K562 (cell line): ENCODE results near the gene ARMC2. TPM values are rescaled to one million over a fixed set of nuclear protein-coding genes. Genes with fewer than 3 reads are reported as not detected.

Source experiments
- ATAC-seq: fragments of 200-7000 bp; cut with Tn5 transposase; 3 replicates; pipeline ENCODE4 v1.9.1; 2020; ENCODE audit warnings: moderate library complexity
- BruUV-seq: library from RNA; stranded (reverse); fragments of 400-500 nt; replicated peaks from 2 replicates; lab custom pipeline; 2021; lab: Mats Ljungman, UMichigan
- CTCF ChIA-PET: fragments of 300-600 bp; formaldehyde crosslinking; extraction: SDS; loops from one replicate; lab custom pipeline; 2021; ENCODE audit warnings: low intra/inter-chr PET ratio; lab: Yijun Ruan, JAX
- POLR2A ChIA-PET: fragments of 300-600, 350-650 bp; sonication (Branson Sonifier 250); formaldehyde crosslinking; extraction: SDS; loops from one replicate; lab custom pipeline; 2021; ENCODE audit warnings: antibody characterized with exemption, inconsistent platforms; lab: Yijun Ruan, JAX
- DNase-seq, 4 experiments: peaks; one replicate each; pipeline versions ENCODE4 v3.0.0 to v3.0.0-alpha.2; 2011 to 2018; ENCODE audit warnings: low spot score in 3 of 4, mixed read lengths in 3 of 4; ENCODE audit errors: extremely low read depth in 1 of 4
- FAIRE-seq: peaks from 2 replicates; lab custom pipeline; 2011; peaks lifted over from hg19 to GRCh38; lab: Jason Lieb, UNC
- H2AFZ ChIP-seq: 2 replicates; pipeline ENCODE4 v1.6.0; 2011; ENCODE audit warnings: low read depth, low read length, control low read depth, inconsistent platforms
- H3K27ac ChIP-seq: fragments of 200-600 bp; 3 replicates; pipeline ENCODE4 v1.8.0; 2011; ENCODE audit warnings: low read depth, mild to moderate bottlenecking, control low read depth, inconsistent platforms, low read length, moderate library complexity, mixed read lengths; ENCODE audit errors: extremely low read depth
- H3K27me3 ChIP-seq, 2 experiments: fragments of 300-600 bp in 1 of 2; 2 replicates in 1 of 2; 3 replicates in 1 of 2; pipeline versions ENCODE4 v1.6.0 to v1.8.0; 2011; ENCODE audit warnings: inconsistent platforms in 2 of 2, low read length in 2 of 2, mild to moderate bottlenecking in 1 of 2, mixed read lengths in 1 of 2, moderate library complexity in 1 of 2; ENCODE audit not compliant: control insufficient read depth in 2 of 2, insufficient read depth in 2 of 2
- H3K36me3 ChIP-seq: fragments of 300-600 bp; 3 replicates; pipeline ENCODE4 v1.8.0; 2011; ENCODE audit warnings: mild to moderate bottlenecking, low read length, inconsistent platforms; ENCODE audit not compliant: control insufficient read depth, insufficient read depth
- H3K4me1 ChIP-seq, 2 experiments: fragments of 200-600 bp in 1 of 2; replicated peaks in 1 of 2; 2 replicates in 1 of 2; 3 replicates in 1 of 2; pipeline versions ENCODE4 v1.5.1 to v1.8.0; 2011; ENCODE audit warnings: inconsistent platforms in 2 of 2, low read length in 2 of 2, mild to moderate bottlenecking in 1 of 2, mixed read lengths in 1 of 2, moderate library complexity in 1 of 2; ENCODE audit not compliant: control insufficient read depth in 2 of 2, insufficient read depth in 2 of 2
- H3K4me2 ChIP-seq: 2 replicates; pipeline ENCODE4 v1.6.1; 2011; ENCODE audit warnings: low read length, control low read depth, inconsistent platforms, mixed read lengths; ENCODE audit not compliant: insufficient read depth
- H3K4me3 ChIP-seq: fragments of 200-600 bp; sonication (generic), shearing (Covaris generic); 2 replicates; pipeline ENCODE4 v1.5.1; 2016; ENCODE audit warnings: control low read depth, inconsistent platforms
- H3K79me2 ChIP-seq: fragments of 200-600 bp; 3 replicates; pipeline ENCODE4 v1.8.0; 2011; ENCODE audit warnings: low read length, inconsistent platforms; ENCODE audit not compliant: control insufficient read depth, insufficient read depth
- H3K9ac ChIP-seq, 2 experiments: 2 replicates each; pipeline versions ENCODE4 v1.6.0 to v1.6.1; 2011; ENCODE audit warnings: low read depth in 2 of 2, low read length in 2 of 2, control low read depth in 1 of 2, inconsistent platforms in 1 of 2, mild to moderate bottlenecking in 1 of 2, mixed read lengths in 1 of 2; ENCODE audit not compliant: insufficient read depth in 1 of 2
- H3K9me1 ChIP-seq: one replicate; pipeline ENCODE4 v1.6.0; 2011; ENCODE audit warnings: inconsistent platforms, mild to moderate bottlenecking, low read length, moderate library complexity; ENCODE audit not compliant: control insufficient read depth, insufficient read depth
- H3K9me3 ChIP-seq: replicated peaks from 2 replicates; pipeline ENCODE4 v1.5.1; 2011; ENCODE audit warnings: low read depth, low read length, inconsistent platforms; ENCODE audit not compliant: control insufficient read depth, insufficient read depth
- H4K20me1 ChIP-seq: replicated peaks from 2 replicates; pipeline ENCODE4 v1.6.1; 2011; ENCODE audit warnings: low read length, inconsistent platforms, mixed read lengths; ENCODE audit not compliant: control insufficient read depth, insufficient read depth
- ATF4 ChIP-seq: fragments of 450-650 bp; formaldehyde crosslinking; IDR thresholded peaks from 2 replicates; pipeline ENCODE4 v1.4.0; 2022; ENCODE audit warnings: mild to moderate bottlenecking, moderate library complexity
- CGGBP1 ChIP-seq: fragments of 250-450 bp; sonication (Bioruptor Pico); IDR thresholded peaks from 2 replicates; pipeline ENCODE4 v1.9.0; 2021; ENCODE audit warnings: mild to moderate bottlenecking
- ELK3 ChIP-seq: fragments of 450-650 bp; formaldehyde crosslinking; IDR thresholded peaks from 2 replicates; pipeline ENCODE4 v1.4.0; 2020; ENCODE audit warnings: mild to moderate bottlenecking
- KDM5B ChIP-seq: fragments of 200-600 bp; sonication (generic); IDR thresholded peaks from 2 replicates; pipeline ENCODE4 v1.6.1; 2012; ENCODE audit warnings: low read depth, mild to moderate bottlenecking, moderate library complexity, low read length, control low read depth, inconsistent platforms; ENCODE audit not compliant: insufficient replicate concordance
- RBM34 ChIP-seq: fragments of 200-400 bp; formaldehyde crosslinking; IDR thresholded peaks from 2 replicates; pipeline ENCODE4 v1.6.1; 2018; ENCODE audit warnings: low read length, borderline replicate concordance; ENCODE audit not compliant: insufficient read depth
- ZNF134 ChIP-seq: fragments of 250-450 bp; sonication (Bioruptor Pico); conservative IDR thresholded peaks from 2 replicates; pipeline ENCODE4 v1.4.0; 2020
- ZNF143 ChIP-seq: sonication (generic); formaldehyde crosslinking; IDR thresholded peaks from 2 replicates; pipeline ENCODE4 v1.9.0; 2022; ENCODE audit warnings: mild to moderate bottlenecking, missing genetic modification reagents
- ZNF197 ChIP-seq: fragments of 200-800 bp; sonication (Bioruptor generic); IDR thresholded peaks from 2 replicates; pipeline ENCODE4 v1.6.1; 2016; ENCODE audit warnings: low read depth, missing genetic modification characterization, missing compliant biosample characterization
- ZNF696 ChIP-seq: fragments of 250-450 bp; sonication (Bioruptor Pico); conservative IDR thresholded peaks from 2 replicates; pipeline ENCODE4 v1.4.0; 2020; ENCODE audit warnings: mild to moderate bottlenecking, moderate library complexity
- WGBS: fragments of 100-300 bp; shearing (Covaris generic); methylation state at CpG from one replicate; pipeline ENCODE4 v1.1.6; 2016; ENCODE audit warnings: low coverage, mixed read lengths; ENCODE audit not compliant: insufficient coverage; ENCODE audit errors: missing lambda C conversion rate; 5-methylcytosine and 5-hydroxymethylcytosine counted together
- in situ Hi-C: fragments of 300-500 bp; cut with MboI; formaldehyde crosslinking; loops from 4 replicates; pipeline ENCODE4 v1.15.0; 2018; ENCODE audit warnings: inconsistent platforms, mixed read lengths
- intact Hi-C: fragments of 100-400 bp; cut with micrococcal nuclease; formaldehyde crosslinking; loops from 2 replicates; pipeline ENCODE4 v1.14.2; 2022
- polyA plus RNA-seq, 8 experiments: library from polyadenylated mRNA; depleted of rRNA in 4 of 8; stranded (reverse) in 5 of 8; unstranded in 3 of 8; fragments of >200 nt; fragmentation: Nextera tagmentation in 2 of 8; fragmentation: Illumina TruSeq in 1 of 8; extraction: Ambion mirVana in 2 of 8; extraction: Trizol in 1 of 8; gene quantifications; 2 replicates each; pipeline versions ENCODE4 v1.2.1 to v1.2.3, GENCODE V29; 2011 to 2014; ENCODE audit warnings: inconsistent platforms in 1 of 8, missing spikeins in 1 of 8
- total RNA-seq, 7 experiments: library from RNA; depleted of rRNA in 6 of 7; stranded (reverse); fragments of >200 nt in 6 of 7; fragmentation: Illumina TruSeq in 2 of 7; extraction: Trizol in 2 of 7; gene quantifications; 2 replicates each; pipeline versions ENCODE4 v1.2.1 to v1.2.3, GENCODE V29; 2011 to 2021; ENCODE audit warnings: low replicate concordance in 1 of 7
- TF ChIP-seq, protein P1 (sequence below): sonication (generic); formaldehyde crosslinking; IDR thresholded peaks from 2 replicates; pipeline ENCODE4 v1.8.0; 2022; ENCODE audit warnings: missing genetic modification reagents, mild to moderate bottlenecking, borderline replicate concordance

The ARMC2 gene
- total and polyA plus RNA-seq, 9 of the 15 experiments (the other 6 are each of a cell fraction or from before 2014, with no cell fraction given): 0.14 to 3.0 (median 0.82) TPM

DNA sequence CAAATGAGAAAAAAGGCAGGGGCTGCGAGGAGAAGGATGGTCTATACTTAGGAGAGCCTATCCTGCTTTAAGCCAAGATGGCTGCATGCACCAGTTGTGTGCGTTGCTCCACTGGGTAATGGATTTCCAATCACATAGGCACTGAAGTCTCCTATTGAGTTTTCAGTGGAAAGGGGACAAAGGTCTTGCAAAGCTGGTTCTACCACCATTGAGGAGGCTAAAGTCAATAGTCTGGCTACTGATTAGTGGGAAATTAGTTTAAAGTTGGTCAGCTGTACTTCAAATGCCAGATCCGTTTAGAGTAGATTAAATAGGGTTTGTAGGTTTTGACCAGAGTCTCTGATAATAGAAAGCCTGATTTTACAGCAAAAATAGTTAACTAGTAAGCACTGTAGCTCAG lies 141.5 kb downstream of the ARMC2 start:
- Histone ChIP-seq H2AFZ (no peak overlapping the region), H3K9me3 (no peaks in the 10 kb centered on the region), H3K27me3 (no peaks in the 10 kb centered on the region), H3K4me1 (no peaks in the 10 kb centered on the region), H3K36me3 (peaks cover 5% of the 10 kb centered on the region; the same call in 1 of the 3 replicates), H4K20me1 (no peaks in the 10 kb centered on the region), H3K9me1 (no peaks in the 10 kb centered on the region), H3K79me2 (no peaks in the 10 kb centered on the region), H3K9ac (no peak overlapping the region), H3K27ac (no peak overlapping the region), H3K4me3 (no peak overlapping the region), H3K4me2 (no peak overlapping the region)
- FAIRE-seq: no peak
- in situ Hi-C loops: no loop called here
- 72% methylated on average over 3 of the region's 3 CpGs for WGBS
- ChIA-PET POLR2A (interaction anchor here (0.8 to 1.0 kb wide), 2 partner anchors 13 to 14 kb away, joined by 3 read pairs; no protein-coding TSS in a partner anchor), CTCF (no interaction called here)
- no peak for DNase-seq
- intact Hi-C loops: no loop called here
- BruUV-seq: no TSS peak
- TF ChIP-seq ATF4 (CRISPR knock-in tag): no peak
- TF ChIP-seq, all 486 proteins: peak for 0
- ATAC-seq: no peak

GRCh38 chr6:108993876-108994275 lies 145.7 kb downstream of the ARMC2 start:
- no peaks in the 10 kb centered on the region for H3K27me3 ChIP-seq
- no peak overlapping the region for H3K4me3 ChIP-seq
- no peak overlapping the region for H3K4me2 ChIP-seq
- no peaks in the 10 kb centered on the region for H3K4me1 ChIP-seq
- no peaks in the 10 kb centered on the region for H3K9me1 ChIP-seq
- ChIA-PET POLR2A (no interaction called here), CTCF (no interaction called here)
- H4K20me1 ChIP-seq: no peaks in the 10 kb centered on the region
- DNase-seq: no peak
- H3K79me2 ChIP-seq: no peaks in the 10 kb centered on the region
- intact Hi-C loops (no loop called here), in situ Hi-C loops (no loop called here)
- FAIRE-seq: no peak
- no peak for ATAC-seq
- 78% methylated on average over 3 of the region's 3 CpGs for WGBS
- H2AFZ ChIP-seq: no peak overlapping the region
- H3K27ac ChIP-seq: no peak overlapping the region
- H3K36me3 ChIP-seq: 0 out of 3 replicates have a peak, but pooled peaks cover 5% of the 10 kb centered on the region
- no peak overlapping the region for H3K9ac ChIP-seq
- no peaks in the 10 kb centered on the region for H3K9me3 ChIP-seq
- no TSS peak for BruUV-seq
- TF ChIP-seq, protein P1, sequence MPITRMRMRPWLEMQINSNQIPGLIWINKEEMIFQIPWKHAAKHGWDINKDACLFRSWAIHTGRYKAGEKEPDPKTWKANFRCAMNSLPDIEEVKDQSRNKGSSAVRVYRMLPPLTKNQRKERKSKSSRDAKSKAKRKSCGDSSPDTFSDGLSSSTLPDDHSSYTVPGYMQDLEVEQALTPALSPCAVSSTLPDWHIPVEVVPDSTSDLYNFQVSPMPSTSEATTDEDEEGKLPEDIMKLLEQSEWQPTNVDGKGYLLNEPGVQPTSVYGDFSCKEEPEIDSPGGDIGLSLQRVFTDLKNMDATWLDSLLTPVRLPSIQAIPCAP (CRISPR knock-in tag): no peak
- no peak for TF ChIP-seq KDM5B
- TF ChIP-seq ZNF197 (CRISPR knock-in tag): no peak
- TF ChIP-seq RBM34: no peak
- TF ChIP-seq CGGBP1 (CRISPR knock-in tag): no peak
- no peak for TF ChIP-seq ZNF696
- TF ChIP-seq ZNF134: no peak
- no peak for TF ChIP-seq ZNF143 (CRISPR knock-in tag)
- TF ChIP-seq ELK3 (CRISPR knock-in tag): no peak
